ENCODE results near the gene SLC44A2.

- TF ChIP-seq, protein P1, sequence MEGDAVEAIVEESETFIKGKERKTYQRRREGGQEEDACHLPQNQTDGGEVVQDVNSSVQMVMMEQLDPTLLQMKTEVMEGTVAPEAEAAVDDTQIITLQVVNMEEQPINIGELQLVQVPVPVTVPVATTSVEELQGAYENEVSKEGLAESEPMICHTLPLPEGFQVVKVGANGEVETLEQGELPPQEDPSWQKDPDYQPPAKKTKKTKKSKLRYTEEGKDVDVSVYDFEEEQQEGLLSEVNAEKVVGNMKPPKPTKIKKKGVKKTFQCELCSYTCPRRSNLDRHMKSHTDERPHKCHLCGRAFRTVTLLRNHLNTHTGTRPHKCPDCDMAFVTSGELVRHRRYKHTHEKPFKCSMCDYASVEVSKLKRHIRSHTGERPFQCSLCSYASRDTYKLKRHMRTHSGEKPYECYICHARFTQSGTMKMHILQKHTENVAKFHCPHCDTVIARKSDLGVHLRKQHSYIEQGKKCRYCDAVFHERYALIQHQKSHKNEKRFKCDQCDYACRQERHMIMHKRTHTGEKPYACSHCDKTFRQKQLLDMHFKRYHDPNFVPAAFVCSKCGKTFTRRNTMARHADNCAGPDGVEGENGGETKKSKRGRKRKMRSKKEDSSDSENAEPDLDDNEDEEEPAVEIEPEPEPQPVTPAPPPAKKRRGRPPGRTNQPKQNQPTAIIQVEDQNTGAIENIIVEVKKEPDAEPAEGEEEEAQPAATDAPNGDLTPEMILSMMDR (IDR thresholded peaks at IDR 0.05) = no peak
- peak in 1 of 2 donors; percentile 83 for TF ChIP-seq POLR2A (IDR thresholded peaks at IDR 0.05)
Observed at GRCh38 chr19:10625003-10625761, at the start of gene SLC44A2.
